Uterus (tissue), 2 donors: ENCODE results near the gene GLRX.

Source experiments
- POLR2A ChIP-seq, 2 donors: fragments of 450-650 bp; IDR thresholded peaks; one replicate each; pipeline ENCODE4 v1.6.1; 2016; ENCODE audit warnings: antibody characterized with exemption in 2 of 2, mild to moderate bottlenecking in 1 of 2, moderate library complexity in 1 of 2
- TF ChIP-seq, protein P1 (sequence below), 4 experiments: fragments of 200-600 bp in 2 of 4; fragments of 450-650 bp in 2 of 4; sonication (generic) in 2 of 4; IDR thresholded peaks; one replicate each; pipeline ENCODE4 v1.5.1; 2016 to 2019; ENCODE audit warnings: antibody characterized with exemption in 4 of 4, mild to moderate bottlenecking in 2 of 4, moderate library complexity in 1 of 4

DNA sequence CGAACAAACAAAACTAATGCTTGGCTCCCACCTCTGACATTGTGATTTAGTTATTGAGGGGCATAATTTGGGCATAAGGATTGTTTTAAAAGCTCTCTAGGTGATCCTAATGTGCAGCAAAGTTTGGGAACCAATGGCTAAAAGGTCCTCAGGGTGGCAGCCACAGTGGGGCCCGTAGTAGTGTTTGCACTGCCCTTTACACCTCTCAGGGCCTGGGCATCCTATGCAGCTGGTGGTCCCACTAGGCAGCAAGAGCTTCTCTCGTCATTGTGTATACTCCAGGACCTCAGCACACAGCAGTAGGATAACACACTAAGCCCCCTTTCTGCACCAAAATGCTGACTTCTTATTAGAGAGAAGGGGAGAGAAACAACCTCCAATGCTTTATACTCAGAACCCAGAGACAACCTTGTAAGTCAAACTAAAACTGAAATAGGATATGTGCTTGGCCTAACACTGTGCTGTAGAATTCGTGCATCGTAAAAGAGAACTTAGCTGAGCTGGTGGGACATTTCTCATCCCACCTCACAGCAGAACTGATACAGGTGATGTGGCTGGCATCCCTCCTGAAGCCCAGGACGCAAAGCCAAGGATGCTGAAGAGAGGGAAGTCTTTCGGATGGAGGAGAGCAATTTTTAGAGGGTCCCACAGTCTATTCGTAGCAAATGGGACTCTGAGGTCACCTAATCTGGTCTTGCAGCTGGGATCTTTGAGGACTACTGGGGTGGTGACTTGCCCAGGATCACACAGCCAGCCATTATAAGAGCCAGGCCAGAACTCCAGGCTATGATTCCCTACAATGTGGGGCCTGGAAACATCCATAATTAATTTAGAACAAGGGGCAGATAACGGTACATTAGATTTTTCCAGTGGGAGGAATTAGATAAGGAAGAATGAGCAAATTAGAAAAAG is 1.2 kb downstream of the GLRX start:
- TF ChIP-seq, protein P1, sequence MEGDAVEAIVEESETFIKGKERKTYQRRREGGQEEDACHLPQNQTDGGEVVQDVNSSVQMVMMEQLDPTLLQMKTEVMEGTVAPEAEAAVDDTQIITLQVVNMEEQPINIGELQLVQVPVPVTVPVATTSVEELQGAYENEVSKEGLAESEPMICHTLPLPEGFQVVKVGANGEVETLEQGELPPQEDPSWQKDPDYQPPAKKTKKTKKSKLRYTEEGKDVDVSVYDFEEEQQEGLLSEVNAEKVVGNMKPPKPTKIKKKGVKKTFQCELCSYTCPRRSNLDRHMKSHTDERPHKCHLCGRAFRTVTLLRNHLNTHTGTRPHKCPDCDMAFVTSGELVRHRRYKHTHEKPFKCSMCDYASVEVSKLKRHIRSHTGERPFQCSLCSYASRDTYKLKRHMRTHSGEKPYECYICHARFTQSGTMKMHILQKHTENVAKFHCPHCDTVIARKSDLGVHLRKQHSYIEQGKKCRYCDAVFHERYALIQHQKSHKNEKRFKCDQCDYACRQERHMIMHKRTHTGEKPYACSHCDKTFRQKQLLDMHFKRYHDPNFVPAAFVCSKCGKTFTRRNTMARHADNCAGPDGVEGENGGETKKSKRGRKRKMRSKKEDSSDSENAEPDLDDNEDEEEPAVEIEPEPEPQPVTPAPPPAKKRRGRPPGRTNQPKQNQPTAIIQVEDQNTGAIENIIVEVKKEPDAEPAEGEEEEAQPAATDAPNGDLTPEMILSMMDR (IDR thresholded peaks at IDR 0.05): no peak
- TF ChIP-seq POLR2A (IDR thresholded peaks at IDR 0.05): no peak
